HepG2 (cell line): Measurements from ENCODE around the gene GMCL2.

Experiments
- EHMT2 ChIP-seq: fragments of 200-600 bp; sonication (generic); IDR thresholded peaks from 2 replicates; pipeline ENCODE4 v1.7.0; 2017; ENCODE audit warnings: antibody characterized with exemption, low read depth, low read length, borderline replicate concordance
- FOXK2 ChIP-seq: fragments of 450-650 bp; IDR thresholded peaks from 2 replicates; pipeline ENCODE4 v1.6.1; 2016
- FOXM1 ChIP-seq: sonication (generic); formaldehyde crosslinking; IDR thresholded peaks from 2 replicates; pipeline ENCODE4 v1.5.0; 2020; ENCODE audit warnings: missing genetic modification reagents
- POLR2AphosphoS2 ChIP-seq: IDR thresholded peaks from 2 replicates; pipeline ENCODE4 v1.6.1; 2011; ENCODE audit warnings: low read depth, low read length, improper control_type of control experiment
- SRSF9 ChIP-seq: fragments of 200-400 bp; formaldehyde crosslinking; IDR thresholded peaks from 2 replicates; pipeline ENCODE4 v1.6.1; 2018; ENCODE audit warnings: borderline replicate concordance, mild to moderate bottlenecking, low read depth, low read length; ENCODE audit not compliant: insufficient read depth, poor library complexity, severe bottlenecking
- TP53 ChIP-seq: sonication (generic); formaldehyde crosslinking; conservative IDR thresholded peaks from 2 replicates; pipeline ENCODE4 v1.4.0; 2020; ENCODE audit warnings: missing genetic modification reagents
- ZNF557 ChIP-seq: sonication (generic); formaldehyde crosslinking; IDR thresholded peaks from 2 replicates; pipeline ENCODE4 v1.4.0; 2020; ENCODE audit warnings: missing genetic modification reagents
- ZNF670 ChIP-seq: sonication (generic); formaldehyde crosslinking; IDR thresholded peaks from 2 replicates; pipeline ENCODE4 v1.8.0; 2022; ENCODE audit warnings: mild to moderate bottlenecking, missing genetic modification reagents, borderline replicate concordance
- TF ChIP-seq, protein P1 (sequence below): sonication (generic); formaldehyde crosslinking; IDR thresholded peaks from 2 replicates; pipeline ENCODE4 v1.5.0; 2020; ENCODE audit warnings: mild to moderate bottlenecking, missing genetic modification reagents, moderate library complexity
- TF ChIP-seq, protein P2 (sequence below): IDR thresholded peaks from 2 replicates; pipeline ENCODE4 v1.6.1; 2012; ENCODE audit warnings: inconsistent platforms

DNA sequence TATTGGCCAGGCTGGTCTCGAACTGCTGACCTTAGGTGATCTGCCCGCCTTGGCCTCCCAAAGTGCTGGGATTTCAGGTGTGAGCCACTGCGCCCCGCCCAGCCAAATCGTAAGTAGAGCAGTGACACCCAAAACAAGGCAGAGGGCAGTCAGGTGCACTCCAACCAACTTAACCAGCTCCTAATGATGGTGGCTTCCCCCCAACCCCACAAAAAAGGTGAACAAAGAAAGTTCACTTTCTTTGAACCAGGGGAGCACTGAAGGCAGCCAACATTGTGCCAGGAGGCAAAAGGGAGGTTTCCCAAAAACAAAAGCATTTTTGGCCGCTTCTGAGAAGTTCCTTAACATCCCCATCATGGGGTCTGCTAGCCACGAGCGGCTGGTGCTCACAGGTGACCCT is 9.6 kb downstream of the GMCL2 start:
- no peak for TF ChIP-seq FOXK2
- no peak for TF ChIP-seq EHMT2
- TF ChIP-seq ZNF557 (CRISPR knock-in tag): no peak
- no peak for TF ChIP-seq FOXM1 (CRISPR knock-in tag)
- TF ChIP-seq POLR2AphosphoS2: no peak
- no peak for TF ChIP-seq SRSF9
- no peak for TF ChIP-seq ZNF670 (CRISPR knock-in tag)
- TF ChIP-seq TP53: no peak
- TF ChIP-seq, protein P1, sequence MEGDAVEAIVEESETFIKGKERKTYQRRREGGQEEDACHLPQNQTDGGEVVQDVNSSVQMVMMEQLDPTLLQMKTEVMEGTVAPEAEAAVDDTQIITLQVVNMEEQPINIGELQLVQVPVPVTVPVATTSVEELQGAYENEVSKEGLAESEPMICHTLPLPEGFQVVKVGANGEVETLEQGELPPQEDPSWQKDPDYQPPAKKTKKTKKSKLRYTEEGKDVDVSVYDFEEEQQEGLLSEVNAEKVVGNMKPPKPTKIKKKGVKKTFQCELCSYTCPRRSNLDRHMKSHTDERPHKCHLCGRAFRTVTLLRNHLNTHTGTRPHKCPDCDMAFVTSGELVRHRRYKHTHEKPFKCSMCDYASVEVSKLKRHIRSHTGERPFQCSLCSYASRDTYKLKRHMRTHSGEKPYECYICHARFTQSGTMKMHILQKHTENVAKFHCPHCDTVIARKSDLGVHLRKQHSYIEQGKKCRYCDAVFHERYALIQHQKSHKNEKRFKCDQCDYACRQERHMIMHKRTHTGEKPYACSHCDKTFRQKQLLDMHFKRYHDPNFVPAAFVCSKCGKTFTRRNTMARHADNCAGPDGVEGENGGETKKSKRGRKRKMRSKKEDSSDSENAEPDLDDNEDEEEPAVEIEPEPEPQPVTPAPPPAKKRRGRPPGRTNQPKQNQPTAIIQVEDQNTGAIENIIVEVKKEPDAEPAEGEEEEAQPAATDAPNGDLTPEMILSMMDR (CRISPR knock-in tag): no peak
- TF ChIP-seq, protein P2, sequence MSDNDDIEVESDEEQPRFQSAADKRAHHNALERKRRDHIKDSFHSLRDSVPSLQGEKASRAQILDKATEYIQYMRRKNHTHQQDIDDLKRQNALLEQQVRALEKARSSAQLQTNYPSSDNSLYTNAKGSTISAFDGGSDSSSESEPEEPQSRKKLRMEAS: no peak
